ENCODE measurements around the gene COL6A2.
"Not testable (repeated sequence)": the region's sequence is repeated elsewhere in the genome, so short reads cannot be mapped to it uniquely, and the experiment has no call there.

The COL6A2 gene

GRCh38 chr21:46100906-46101305, 3.0 kb downstream of the COL6A2 start:
- DNase-seq (ENCODE audit: low read depth): no peak
- no peak overlapping the region for H3K4me3 ChIP-seq (ENCODE audit: low read depth, low read length)
- TF ChIP-seq, protein P1, sequence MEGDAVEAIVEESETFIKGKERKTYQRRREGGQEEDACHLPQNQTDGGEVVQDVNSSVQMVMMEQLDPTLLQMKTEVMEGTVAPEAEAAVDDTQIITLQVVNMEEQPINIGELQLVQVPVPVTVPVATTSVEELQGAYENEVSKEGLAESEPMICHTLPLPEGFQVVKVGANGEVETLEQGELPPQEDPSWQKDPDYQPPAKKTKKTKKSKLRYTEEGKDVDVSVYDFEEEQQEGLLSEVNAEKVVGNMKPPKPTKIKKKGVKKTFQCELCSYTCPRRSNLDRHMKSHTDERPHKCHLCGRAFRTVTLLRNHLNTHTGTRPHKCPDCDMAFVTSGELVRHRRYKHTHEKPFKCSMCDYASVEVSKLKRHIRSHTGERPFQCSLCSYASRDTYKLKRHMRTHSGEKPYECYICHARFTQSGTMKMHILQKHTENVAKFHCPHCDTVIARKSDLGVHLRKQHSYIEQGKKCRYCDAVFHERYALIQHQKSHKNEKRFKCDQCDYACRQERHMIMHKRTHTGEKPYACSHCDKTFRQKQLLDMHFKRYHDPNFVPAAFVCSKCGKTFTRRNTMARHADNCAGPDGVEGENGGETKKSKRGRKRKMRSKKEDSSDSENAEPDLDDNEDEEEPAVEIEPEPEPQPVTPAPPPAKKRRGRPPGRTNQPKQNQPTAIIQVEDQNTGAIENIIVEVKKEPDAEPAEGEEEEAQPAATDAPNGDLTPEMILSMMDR (IDR thresholded peaks at IDR 0.05; ENCODE audit: insufficient read depth, low read depth, low read length, missing control alignments): no peak

DNA sequence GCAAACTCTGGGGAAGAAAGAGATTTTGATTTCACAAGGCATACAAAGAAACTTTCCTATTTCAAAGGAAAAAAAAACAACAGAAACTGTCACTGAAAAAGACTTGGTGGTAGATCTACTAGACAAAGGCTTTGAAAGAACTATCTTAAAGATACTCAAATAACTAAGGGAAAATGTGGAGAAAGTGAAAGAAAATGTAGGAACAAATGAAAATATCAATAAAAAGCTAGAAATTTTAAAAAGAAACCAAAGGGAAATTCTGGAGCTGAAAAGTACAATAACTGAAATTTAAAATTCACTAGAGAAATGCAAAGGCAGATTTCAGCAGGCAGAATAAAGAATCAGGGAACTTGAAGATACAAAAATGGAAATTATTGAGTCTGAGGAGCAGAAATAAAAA, 6.2 kb downstream of the COL6A2 start:
- DNase-seq (ENCODE audit: low read depth): no peak
- TF ChIP-seq, protein P1 (IDR thresholded peaks at IDR 0.05; ENCODE audit: insufficient read depth, low read depth, low read length, missing control alignments): no peak
- no peak overlapping the region for H3K4me3 ChIP-seq (ENCODE audit: low read depth, low read length)

DNA sequence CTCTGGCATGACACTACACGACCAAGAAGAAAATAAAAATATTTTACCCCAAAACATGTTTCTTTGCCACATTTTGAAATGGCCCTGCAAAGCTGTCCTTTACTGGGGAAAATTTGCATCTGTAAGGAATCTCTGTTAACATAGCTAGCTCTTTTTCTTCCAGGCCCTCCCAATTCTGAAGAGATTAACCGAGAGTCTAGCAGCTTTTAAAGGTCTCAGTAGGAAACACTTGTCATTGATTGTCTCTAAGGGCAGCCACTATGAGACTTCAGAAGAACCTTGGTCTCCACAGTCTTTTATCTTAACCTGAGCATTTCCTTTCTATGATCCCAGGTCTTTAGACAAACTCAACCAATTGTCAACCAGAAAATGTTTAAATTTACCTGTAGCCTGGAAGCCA, 9.5 kb downstream of the COL6A2 start:
- not testable (repeated sequence) for H3K4me3 ChIP-seq (ENCODE audit: low read depth, low read length); DNase-seq (ENCODE audit: low read depth)

DNA sequence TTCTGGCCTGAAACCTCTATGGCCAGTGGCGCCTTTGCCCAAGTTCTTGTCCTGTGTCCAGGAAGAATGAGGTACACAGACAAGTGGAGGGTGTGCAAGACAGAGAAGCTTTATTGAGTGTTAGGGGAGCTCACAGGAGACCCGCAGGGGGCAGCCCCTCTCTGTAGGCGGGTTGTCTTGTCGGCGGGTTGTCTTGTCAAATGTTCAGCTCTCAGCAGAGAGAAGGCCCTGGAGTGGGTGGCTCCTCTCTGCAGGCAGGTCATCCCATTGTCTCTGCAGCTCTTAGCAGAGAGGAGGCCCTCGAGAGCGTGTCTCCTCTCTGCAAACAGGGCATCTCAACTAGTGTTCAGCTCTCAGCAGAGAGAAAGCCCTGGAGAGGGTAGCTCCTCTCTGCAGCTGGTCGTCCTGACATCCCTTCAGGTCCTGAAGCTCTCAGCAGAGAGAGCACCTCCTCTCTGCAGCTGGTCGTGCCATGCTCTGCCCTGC, 11.0 kb downstream of the COL6A2 start:
- H3K4me3 ChIP-seq (ENCODE audit: low read depth, low read length): no peak overlapping the region
- DNase-seq (ENCODE audit: low read depth): no peak
- TF ChIP-seq, protein P1 (IDR thresholded peaks at IDR 0.05; ENCODE audit: insufficient read depth, low read depth, low read length, missing control alignments): no peak

DNA sequence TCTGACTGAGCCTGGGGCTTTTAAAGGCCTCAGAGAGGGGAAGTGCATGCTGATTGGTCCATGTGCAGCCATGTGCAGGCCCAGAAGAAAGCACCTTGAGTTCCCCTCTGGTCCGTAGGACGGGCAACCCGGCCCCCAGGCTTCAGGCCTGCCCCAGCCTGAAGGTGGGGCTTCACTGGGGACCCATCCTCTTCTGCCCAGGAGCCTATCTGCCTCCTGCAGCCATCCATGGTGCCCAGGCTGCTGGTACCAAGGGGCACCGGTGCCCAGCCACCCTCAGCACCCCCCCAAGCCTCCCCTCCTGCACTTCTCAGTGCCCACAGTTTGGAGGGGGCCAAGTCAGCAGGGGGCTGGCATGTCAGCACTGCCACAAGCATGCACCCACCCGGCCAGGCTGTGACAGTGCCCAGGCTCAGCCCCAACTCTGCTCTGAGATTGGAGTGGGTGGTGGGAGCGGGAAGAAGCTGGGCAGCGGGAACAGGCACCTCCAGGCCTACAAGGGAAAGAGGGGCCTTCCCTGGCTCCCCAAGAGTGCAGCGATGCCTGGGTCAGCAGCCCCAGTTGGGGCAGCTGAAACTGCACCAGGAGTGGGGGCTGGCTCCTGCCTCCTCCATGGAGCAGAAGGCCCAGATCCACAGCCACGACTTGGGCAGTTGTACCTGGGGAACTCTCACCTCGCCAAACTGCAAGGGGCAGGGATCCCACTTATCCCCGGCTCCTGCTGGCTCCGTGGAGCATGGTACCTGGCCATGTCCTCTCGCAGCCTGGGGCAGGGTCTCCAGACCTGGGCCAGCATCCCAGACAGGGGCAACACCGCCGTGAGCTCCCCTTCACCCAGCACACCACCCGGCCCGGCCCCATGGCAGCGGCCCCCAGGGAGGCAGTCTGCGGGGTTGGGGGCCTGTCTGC, 11.7 kb downstream of the COL6A2 start:
- no peak overlapping the region for H3K4me3 ChIP-seq (ENCODE audit: low read depth, low read length)
- TF ChIP-seq, protein P1 (IDR thresholded peaks at IDR 0.05; ENCODE audit: insufficient read depth, low read depth, low read length, missing control alignments): no peak
- DNase-seq (ENCODE audit: low read depth): no peak

DNA sequence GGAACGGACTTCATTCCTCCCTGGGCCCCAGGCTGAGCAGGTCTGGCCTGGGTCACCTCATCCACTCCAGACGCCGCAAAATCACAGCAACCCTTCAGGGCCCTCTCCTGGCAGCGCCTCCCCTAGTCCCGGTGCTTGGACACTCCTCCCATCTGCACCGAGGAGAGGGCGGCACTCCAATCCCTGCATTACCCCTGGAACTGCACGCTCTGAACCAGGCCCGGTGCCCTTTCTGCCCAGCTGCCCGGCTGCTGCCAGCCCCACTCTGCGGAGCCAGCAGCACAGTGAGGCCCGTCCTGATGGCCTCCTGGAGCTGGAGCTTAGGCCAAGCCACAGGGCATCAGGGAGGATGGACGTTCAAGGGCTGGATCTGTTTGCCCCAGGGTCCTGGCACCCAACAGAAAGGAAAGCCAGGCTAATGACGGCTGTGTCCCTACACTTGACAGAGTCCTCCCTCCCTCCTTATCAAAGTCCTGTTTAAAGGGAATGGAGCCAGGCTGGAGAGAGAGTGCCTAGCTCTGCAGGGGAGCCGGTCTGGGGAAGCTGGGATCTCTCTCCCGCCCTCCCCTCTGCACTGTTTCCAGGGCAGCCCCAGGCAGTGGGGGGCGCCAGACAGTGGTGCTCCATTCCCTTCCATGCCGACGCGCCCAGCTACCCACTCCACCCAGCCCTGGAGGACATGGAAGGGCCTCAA, 12.7 kb downstream of the COL6A2 start:
- no peak overlapping the region for H3K4me3 ChIP-seq (ENCODE audit: low read depth, low read length)
- DNase-seq (ENCODE audit: low read depth): no peak
- TF ChIP-seq, protein P1 (IDR thresholded peaks at IDR 0.05; ENCODE audit: insufficient read depth, low read depth, low read length, missing control alignments): no peak

DNA sequence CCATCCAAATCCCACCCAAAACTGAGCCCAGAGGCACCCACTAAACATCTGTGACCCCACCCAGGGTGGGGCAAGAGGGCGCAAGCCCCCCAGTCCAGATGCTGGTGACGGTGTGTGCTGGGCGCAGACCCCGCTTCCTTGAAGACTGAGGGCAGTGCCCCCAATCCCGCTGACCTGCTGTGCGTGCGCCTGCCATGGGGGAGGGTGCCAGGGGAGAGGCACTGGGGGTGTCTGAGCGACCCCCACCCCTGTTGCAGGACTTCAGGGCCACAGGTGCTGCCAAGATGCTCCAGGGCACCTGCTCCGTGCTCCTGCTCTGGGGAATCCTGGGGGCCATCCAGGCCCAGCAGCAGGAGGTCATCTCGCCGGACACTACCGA, 13.3 kb downstream of the COL6A2 start:
- no peak for DNase-seq (ENCODE audit: low read depth)
- H3K4me3 ChIP-seq (ENCODE audit: low read depth, low read length): no peak overlapping the region
- TF ChIP-seq, protein P1 (IDR thresholded peaks at IDR 0.05; ENCODE audit: insufficient read depth, low read depth, low read length, missing control alignments): no peak

Data from GM12865 (cell line).